H1 (cell line): ENCODE measurements around the gene MYO15A.

Experiments used
- ASH2L ChIP-seq: fragments of 200-600, 300-600 bp; sonication (generic); IDR thresholded peaks from one replicate; pipeline ENCODE4 v1.7.1; 2017; ENCODE audit warnings: low read length
- CBX8 ChIP-seq: fragments of 300-800, 300-1000 bp; sonication (generic); IDR thresholded peaks from 2 replicates; pipeline ENCODE4 v1.7.1; 2016; ENCODE audit warnings: low read depth, low read length, borderline replicate concordance
- EP300 ChIP-seq, 2 experiments: IDR thresholded peaks; 1 replicate in 1 of 2; 2 replicates in 1 of 2; pipeline ENCODE4 v1.6.1; 2011 to 2012; ENCODE audit warnings: low read depth in 2 of 2, low read length in 2 of 2, mild to moderate bottlenecking in 2 of 2, borderline replicate concordance in 1 of 2, inconsistent platforms in 1 of 2, moderate library complexity in 1 of 2
- MAFK ChIP-seq: IDR thresholded peaks from 2 replicates; pipeline ENCODE4 v1.6.1; 2012; ENCODE audit warnings: low read depth, mild to moderate bottlenecking, improper control_type of control experiment, low read length
- POLR2A ChIP-seq, 2 experiments: IDR thresholded peaks; 1 replicate in 1 of 2; 2 replicates in 1 of 2; pipeline ENCODE4 v1.6.1; 2011; ENCODE audit warnings: low read depth in 2 of 2, low read length in 2 of 2, mild to moderate bottlenecking in 2 of 2; ENCODE audit errors: control extremely low read depth in 1 of 2
- POLR2AphosphoS5 ChIP-seq: IDR thresholded peaks from 2 replicates; pipeline ENCODE4 v1.6.1; 2011; ENCODE audit warnings: low read depth, low read length
- RBBP5 ChIP-seq: IDR thresholded peaks from 2 replicates; pipeline ENCODE4 v1.7.1; 2012; ENCODE audit warnings: low read depth, mild to moderate bottlenecking, inconsistent platforms, low read length, moderate library complexity, borderline replicate concordance
- RFX5 ChIP-seq: IDR thresholded peaks from 2 replicates; pipeline ENCODE4 v1.6.1; 2011; ENCODE audit warnings: low read depth, low read length, improper control_type of control experiment, borderline replicate concordance
- RXRA ChIP-seq: IDR thresholded peaks from 2 replicates; pipeline ENCODE4 v1.6.1; 2011; ENCODE audit warnings: low read depth, mild to moderate bottlenecking, low read length, moderate library complexity; ENCODE audit not compliant: insufficient read depth
- YY1 ChIP-seq: IDR thresholded peaks from 2 replicates; pipeline ENCODE4 v1.6.1; 2011; ENCODE audit warnings: low read depth, mild to moderate bottlenecking, low read length
- ZNF274 ChIP-seq: IDR thresholded peaks from 2 replicates; pipeline ENCODE4 v1.7.0; 2012; ENCODE audit warnings: low read length, borderline replicate concordance; ENCODE audit errors: extremely low read depth
- TF ChIP-seq, protein P1 (sequence below), 3 experiments: IDR thresholded peaks; 1 replicate in 2 of 3; 2 replicates in 1 of 3; pipeline versions ENCODE4 v1.5.1 to v1.6.1; 2011; ENCODE audit warnings: low read length in 3 of 3, mild to moderate bottlenecking in 3 of 3, inconsistent platforms in 2 of 3, low read depth in 1 of 3, moderate library complexity in 1 of 3; ENCODE audit not compliant: insufficient read depth in 1 of 3; ENCODE audit errors: control extremely low read depth in 1 of 3
- TF ChIP-seq, protein P2 (sequence below): IDR thresholded peaks from 2 replicates; pipeline ENCODE4 v1.6.1; 2011; ENCODE audit warnings: low read depth, mild to moderate bottlenecking, low read length; ENCODE audit not compliant: insufficient read depth

DNA sequence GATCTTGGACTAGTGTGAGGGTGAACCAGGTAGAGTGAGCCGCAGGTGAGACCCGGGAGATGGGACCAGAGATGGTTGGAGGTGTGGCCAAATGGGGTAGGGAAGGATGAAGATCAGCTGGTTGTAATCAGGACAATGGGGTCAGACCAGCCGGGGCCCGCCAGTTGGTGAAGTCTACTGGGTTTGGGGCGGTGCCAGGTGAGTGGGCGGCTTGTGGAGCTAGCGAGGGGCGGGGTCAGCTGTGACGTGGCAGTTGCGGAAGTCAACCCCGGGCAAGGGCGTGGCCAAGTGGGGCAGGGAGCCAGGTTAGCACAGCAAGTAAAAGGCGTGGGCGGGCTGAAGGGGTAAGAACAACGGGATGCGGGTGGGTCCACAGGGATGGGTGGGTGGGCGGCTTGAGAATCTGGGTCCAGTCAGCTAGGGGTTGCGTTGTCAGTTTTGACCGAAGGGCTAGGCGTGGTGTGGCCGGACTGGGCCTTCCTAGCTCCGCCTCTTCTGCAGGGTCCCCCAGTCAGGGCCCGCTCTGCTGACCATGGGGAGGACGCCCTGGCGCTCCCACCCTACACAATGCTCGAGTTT lies 49.6 kb downstream of the MYO15A start:
- 0 out of 2 replicates have a peak, but pooled peaks have one; percentile 21 for TF ChIP-seq POLR2AphosphoS5
- TF ChIP-seq POLR2A (IDR thresholded peaks at IDR 0.05; ENCODE audit: control extremely low read depth in 1 of 2, low read depth in 2 of 2, low read length in 2 of 2), result no peak
- no peak for TF ChIP-seq RXRA
- TF ChIP-seq, protein P1, sequence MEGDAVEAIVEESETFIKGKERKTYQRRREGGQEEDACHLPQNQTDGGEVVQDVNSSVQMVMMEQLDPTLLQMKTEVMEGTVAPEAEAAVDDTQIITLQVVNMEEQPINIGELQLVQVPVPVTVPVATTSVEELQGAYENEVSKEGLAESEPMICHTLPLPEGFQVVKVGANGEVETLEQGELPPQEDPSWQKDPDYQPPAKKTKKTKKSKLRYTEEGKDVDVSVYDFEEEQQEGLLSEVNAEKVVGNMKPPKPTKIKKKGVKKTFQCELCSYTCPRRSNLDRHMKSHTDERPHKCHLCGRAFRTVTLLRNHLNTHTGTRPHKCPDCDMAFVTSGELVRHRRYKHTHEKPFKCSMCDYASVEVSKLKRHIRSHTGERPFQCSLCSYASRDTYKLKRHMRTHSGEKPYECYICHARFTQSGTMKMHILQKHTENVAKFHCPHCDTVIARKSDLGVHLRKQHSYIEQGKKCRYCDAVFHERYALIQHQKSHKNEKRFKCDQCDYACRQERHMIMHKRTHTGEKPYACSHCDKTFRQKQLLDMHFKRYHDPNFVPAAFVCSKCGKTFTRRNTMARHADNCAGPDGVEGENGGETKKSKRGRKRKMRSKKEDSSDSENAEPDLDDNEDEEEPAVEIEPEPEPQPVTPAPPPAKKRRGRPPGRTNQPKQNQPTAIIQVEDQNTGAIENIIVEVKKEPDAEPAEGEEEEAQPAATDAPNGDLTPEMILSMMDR (IDR thresholded peaks at IDR 0.05; ENCODE audit: control extremely low read depth in 1 of 3, insufficient read depth in 1 of 3, low read depth in 1 of 3, low read length in 3 of 3), result no peak
- TF ChIP-seq CBX8, result no peak
- TF ChIP-seq, protein P2, sequence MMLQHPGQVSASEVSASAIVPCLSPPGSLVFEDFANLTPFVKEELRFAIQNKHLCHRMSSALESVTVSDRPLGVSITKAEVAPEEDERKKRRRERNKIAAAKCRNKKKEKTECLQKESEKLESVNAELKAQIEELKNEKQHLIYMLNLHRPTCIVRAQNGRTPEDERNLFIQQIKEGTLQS, result no peak
- TF ChIP-seq ASH2L, result no peak
- no peak for TF ChIP-seq ZNF274
- no peak for TF ChIP-seq EP300 (IDR thresholded peaks at IDR 0.05; ENCODE audit: borderline replicate concordance in 1 of 2, low read depth in 2 of 2, low read length in 2 of 2)
- no peak for TF ChIP-seq RFX5
- TF ChIP-seq YY1, result no peak
- no peak for TF ChIP-seq MAFK
- peak; percentile 80; the same call in 1 of the 2 replicates for TF ChIP-seq RBBP5
